HepG2 (cell line): ENCODE results near the gene NEURL1B. TPM values are rescaled to one million over a fixed set of nuclear protein-coding genes. Genes with fewer than 3 reads are reported as not detected.

ENCODE experiments used
- ATAC-seq: fragments of 200-7000 bp; cut with Tn5 transposase; 3 replicates; pipeline ENCODE4 v1.9.1; 2020; ENCODE audit warnings: mild to moderate bottlenecking, moderate library complexity
- BruUV-seq: library from RNA; stranded (reverse); fragments of 400-500 nt; replicated peaks from 2 replicates; lab custom pipeline; 2021; lab: Mats Ljungman, UMichigan
- CTCF ChIA-PET: fragments of 300-600 bp; formaldehyde crosslinking; extraction: SDS; loops from one replicate; lab custom pipeline; 2021; ENCODE audit warnings: low total read pairs, inconsistent platforms, low intra/inter-chr PET ratio; lab: Yijun Ruan, JAX
- POLR2A ChIA-PET: fragments of 350-600 bp; sonication (Branson Sonifier 250); formaldehyde crosslinking; loops from one replicate; lab custom pipeline; 2020; ENCODE audit warnings: antibody characterized with exemption, inconsistent platforms; lab: Yijun Ruan, JAX
- DNase-seq: peaks from one replicate; pipeline ENCODE4 v3.0.0-alpha.2; 2015; ENCODE audit warnings: low spot score
- FAIRE-seq: peaks from 3 replicates; lab custom pipeline; 2011; peaks lifted over from hg19 to GRCh38; lab: Jason Lieb, UNC
- H2AFZ ChIP-seq: one replicate; pipeline ENCODE4 v1.6.1; 2011; ENCODE audit warnings: low read length, inconsistent platforms
- H3K27ac ChIP-seq: fragments of 300-600 bp; 3 replicates; pipeline ENCODE4 v1.8.0; 2011; ENCODE audit warnings: mixed run types, mild to moderate bottlenecking, mixed read lengths, low read length, inconsistent platforms; ENCODE audit not compliant: insufficient read depth; ENCODE audit errors: extremely low read length
- H3K27me3 ChIP-seq, 2 experiments: fragments of 200-600 bp in 1 of 2; 2 replicates in 1 of 2; 3 replicates in 1 of 2; pipeline versions ENCODE4 v1.6.0 to v1.8.0; 2011; ENCODE audit warnings: low read length in 2 of 2, mild to moderate bottlenecking in 2 of 2, moderate library complexity in 2 of 2, inconsistent platforms in 1 of 2; ENCODE audit not compliant: insufficient read depth in 2 of 2, control insufficient read depth in 1 of 2
- H3K36me3 ChIP-seq, 2 experiments: fragments of 200-600 bp in 1 of 2; replicated peaks in 1 of 2; 2 replicates in 1 of 2; 3 replicates in 1 of 2; pipeline versions ENCODE4 v1.5.1 to v1.8.0; 2011; ENCODE audit warnings: low read length in 2 of 2, inconsistent platforms in 1 of 2; ENCODE audit not compliant: insufficient read depth in 2 of 2, control insufficient read depth in 1 of 2
- H3K4me1 ChIP-seq: 2 replicates; pipeline ENCODE4 v1.5.1; 2012; ENCODE audit warnings: low read length, inconsistent platforms; ENCODE audit not compliant: insufficient read depth
- H3K4me2 ChIP-seq: 2 replicates; pipeline ENCODE4 v1.6.0; 2011; ENCODE audit warnings: low read depth, low read length, inconsistent platforms
- H3K4me3 ChIP-seq, 3 experiments: fragments of 200-600 bp in 1 of 3; sonication (generic), shearing (Covaris generic) in 1 of 3; replicated peaks in 1 of 3; 2 replicates each; pipeline ENCODE4 v1.5.1; 2011 to 2016; ENCODE audit warnings: low read length in 3 of 3, inconsistent platforms in 2 of 3, low read depth in 2 of 3, mild to moderate bottlenecking in 2 of 3, control low read depth in 1 of 3, mixed read lengths in 1 of 3; ENCODE audit not compliant: insufficient read depth in 1 of 3
- H3K79me2 ChIP-seq: one replicate; pipeline ENCODE4 v1.6.1; 2011; ENCODE audit warnings: low read length, inconsistent platforms; ENCODE audit not compliant: insufficient read depth
- H3K9ac ChIP-seq: 2 replicates; pipeline ENCODE4 v1.6.0; 2011; ENCODE audit warnings: mild to moderate bottlenecking, low read depth, low read length, inconsistent platforms; ENCODE audit not compliant: insufficient read depth
- H3K9me3 ChIP-seq: 2 replicates; pipeline ENCODE4 v1.5.1; 2012; ENCODE audit warnings: mild to moderate bottlenecking, low read length
- H4K20me1 ChIP-seq: 2 replicates; pipeline ENCODE4 v1.6.0; 2011; ENCODE audit warnings: inconsistent platforms, mild to moderate bottlenecking, low read length, moderate library complexity; ENCODE audit not compliant: insufficient read depth
- ISX ChIP-seq: sonication (generic); formaldehyde crosslinking; conservative IDR thresholded peaks from 2 replicates; pipeline ENCODE4 v1.5.0; 2020; ENCODE audit warnings: missing genetic modification reagents
- KDM5B ChIP-seq: sonication (generic); formaldehyde crosslinking; IDR thresholded peaks from 2 replicates; pipeline ENCODE4 v1.4.0; 2020; ENCODE audit warnings: missing genetic modification reagents, mild to moderate bottlenecking, borderline replicate concordance
- NAIF1 ChIP-seq: sonication (generic); formaldehyde crosslinking; IDR thresholded peaks from 2 replicates; pipeline ENCODE4 v1.5.0; 2020; ENCODE audit warnings: mild to moderate bottlenecking, missing genetic modification reagents, borderline replicate concordance
- NCOR1 ChIP-seq: fragments of 200-600 bp; sonication (generic); IDR thresholded peaks from 2 replicates; pipeline ENCODE4 v1.7.0; 2017; ENCODE audit warnings: antibody characterized with exemption, low read length, borderline replicate concordance
- NFE2L1 ChIP-seq: sonication (generic); formaldehyde crosslinking; IDR thresholded peaks from 2 replicates; pipeline ENCODE4 v1.4.0; 2020; ENCODE audit warnings: missing genetic modification reagents, mild to moderate bottlenecking, borderline replicate concordance
- RBM39 ChIP-seq: fragments of 200-400 bp; formaldehyde crosslinking; IDR thresholded peaks from one replicate; pipeline ENCODE4 v1.6.1; 2018; ENCODE audit warnings: antibody characterized with exemption, mild to moderate bottlenecking, low read depth, low read length; ENCODE audit not compliant: poor library complexity, severe bottlenecking
- SALL1 ChIP-seq: sonication (generic); formaldehyde crosslinking; IDR thresholded peaks from 2 replicates; pipeline ENCODE4 v1.8.0; 2022; ENCODE audit warnings: mild to moderate bottlenecking, missing genetic modification reagents
- TBX3 ChIP-seq: fragments of 450-650 bp; IDR thresholded peaks from 2 replicates; pipeline ENCODE4 v1.6.1; 2017; ENCODE audit warnings: antibody characterized with exemption, mild to moderate bottlenecking, inconsistent platforms, borderline replicate concordance
- ZMYM3 ChIP-seq: sonication (generic); formaldehyde crosslinking; IDR thresholded peaks from 2 replicates; pipeline ENCODE4 v1.5.1; 2020; ENCODE audit warnings: mild to moderate bottlenecking, missing genetic modification reagents
- ZNF230 ChIP-seq: sonication (generic); formaldehyde crosslinking; IDR thresholded peaks from 2 replicates; pipeline ENCODE4 v1.4.0; 2020; ENCODE audit warnings: mild to moderate bottlenecking, missing genetic modification reagents
- ZNF260 ChIP-seq: sonication (generic); formaldehyde crosslinking; IDR thresholded peaks from 2 replicates; pipeline ENCODE4 v1.4.0; 2020; ENCODE audit warnings: missing genetic modification reagents, low read depth, mild to moderate bottlenecking, borderline replicate concordance
- ZNF619 ChIP-seq: sonication (generic); formaldehyde crosslinking; IDR thresholded peaks from 2 replicates; pipeline ENCODE4 v1.4.0; 2020; ENCODE audit warnings: mild to moderate bottlenecking, missing genetic modification reagents
- ZNF761 ChIP-seq: sonication (generic); formaldehyde crosslinking; conservative IDR thresholded peaks from 2 replicates; pipeline ENCODE4 v1.4.0; 2020; ENCODE audit warnings: mild to moderate bottlenecking, missing genetic modification reagents
- ZNF83 ChIP-seq: sonication (generic); formaldehyde crosslinking; IDR thresholded peaks from 2 replicates; pipeline ENCODE4 v1.4.0; 2020; ENCODE audit warnings: missing genetic modification reagents, mild to moderate bottlenecking, borderline replicate concordance
- ZSCAN29 ChIP-seq: sonication (generic); formaldehyde crosslinking; conservative IDR thresholded peaks from 2 replicates; pipeline ENCODE4 v1.4.0; 2020; ENCODE audit warnings: mild to moderate bottlenecking, missing genetic modification reagents
- ZZZ3 ChIP-seq: sonication (generic); formaldehyde crosslinking; IDR thresholded peaks from 2 replicates; pipeline ENCODE4 v1.4.0; 2020; ENCODE audit warnings: missing genetic modification reagents, mild to moderate bottlenecking, borderline replicate concordance
- WGBS: methylation state at CpG from one replicate; pipeline ENCODE4 v1.1.6; 2017; ENCODE audit warnings: low lambda C conversion rate; 5-methylcytosine and 5-hydroxymethylcytosine counted together
- in situ Hi-C: cut with HindIII; loops from 2 replicates; pipeline ENCODE4 v1.10.0; 2017; ENCODE audit warnings: low pct_unique_long_range_greater_than_20kb; ENCODE audit not compliant: extremely low pct_ligation_motif_present
- intact Hi-C: fragments of 100-400 bp; cut with micrococcal nuclease; formaldehyde crosslinking; loops from one replicate; pipeline ENCODE4 v1.10.0; 2022; ENCODE audit not compliant: unreplicated experiment
- polyA plus RNA-seq, 8 experiments: library from polyadenylated mRNA; depleted of rRNA in 3 of 8; stranded (reverse) in 7 of 8; unstranded in 1 of 8; fragments of >200 nt; fragmentation: Illumina TruSeq in 4 of 8; extraction: Trizol in 4 of 8; gene quantifications; 2 replicates each; pipeline versions ENCODE4 v1.2.1 to v1.2.3, GENCODE V29; 2011 to 2016; ENCODE audit warnings: low read depth in 4 of 8, missing spikeins in 1 of 8, mixed read lengths in 1 of 8; ENCODE audit not compliant: insufficient read depth in 1 of 8
- total RNA-seq, 5 experiments: library from RNA; depleted of rRNA; stranded (reverse); fragments of >200 nt; fragmentation: Illumina TruSeq; extraction: Trizol; gene quantifications; 2 replicates each; pipeline ENCODE4 v1.2.3, GENCODE V29; 2016; ENCODE audit warnings: low read depth in 1 of 5
- TF ChIP-seq, protein P1 (sequence below): sonication (generic); formaldehyde crosslinking; IDR thresholded peaks from 2 replicates; pipeline ENCODE4 v1.5.0; 2020; ENCODE audit warnings: missing genetic modification reagents

NEURL1B gene
- total and polyA plus RNA-seq, 2 of the 13 experiments (the other 11 are each of a cell fraction or from before 2014, with no cell fraction given) = 0.09 to 0.13 TPM

DNA sequence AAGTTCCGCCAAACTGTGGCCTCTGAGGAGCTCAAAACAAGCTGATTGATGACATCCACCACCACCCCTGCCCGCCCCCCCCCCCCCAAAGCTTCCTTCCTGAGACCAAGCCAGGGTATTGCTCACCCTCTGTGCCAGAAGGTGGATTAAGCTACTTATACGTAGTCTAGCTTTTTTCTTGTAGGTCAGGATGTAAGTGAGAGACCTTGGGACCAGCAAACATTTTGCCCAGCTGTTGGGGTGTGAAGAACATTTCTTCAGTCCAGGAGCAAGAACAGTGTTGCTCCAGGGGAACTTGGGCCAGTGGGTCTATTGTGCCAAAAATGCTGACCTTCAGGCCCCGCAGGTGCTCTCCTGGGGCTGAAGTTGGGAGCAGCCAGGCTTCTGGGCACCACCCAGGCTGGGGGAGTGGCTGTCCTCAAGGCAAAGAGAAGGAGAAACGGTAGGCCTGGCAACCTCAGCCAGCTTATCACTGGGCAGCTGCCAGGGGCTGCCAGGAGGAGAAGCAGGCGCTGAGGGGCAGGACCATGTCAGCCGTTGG is 18.0 kb downstream of the NEURL1B start:
- Histone ChIP-seq H3K9ac (peak overlapping the region; percentile 67; the same call in 1 of the 2 replicates), H3K79me2 (no peaks in the 10 kb centered on the region), H3K27me3 (no peaks in the 10 kb centered on the region), H4K20me1 (no peaks in the 10 kb centered on the region), H3K36me3 (no peaks in the 10 kb centered on the region), H3K4me2 (peak overlapping the region; percentile 84), H2AFZ (no peak overlapping the region), H3K4me3 (no peak overlapping the region), H3K27ac (peak overlapping the region; percentile 93), H3K9me3 (no peaks in the 10 kb centered on the region), H3K4me1 (peaks cover 47% of the 10 kb centered on the region)
- BruUV-seq = no TSS peak
- DNase-seq (no peak), FAIRE-seq (no peak), ATAC-seq (no peak)
- WGBS = 69% methylated on average over 6 of the region's 7 CpGs
- TF ChIP-seq ZNF83 (CRISPR knock-in tag) = no peak
- 0 out of 2 replicates have a peak, but pooled peaks have one; percentile 3 for TF ChIP-seq ZNF230 (CRISPR knock-in tag)
- peak; percentile 4 for TF ChIP-seq RBM39
- TF ChIP-seq NCOR1 = no peak
- no peak for TF ChIP-seq TBX3
- TF ChIP-seq NAIF1 = no peak
- no peak for TF ChIP-seq ZMYM3 (CRISPR knock-in tag)
- TF ChIP-seq ISX = no peak
- in situ Hi-C loops = no loop called here
- POLR2A ChIA-PET = interaction anchor here (1.1 to 1.7 kb wide), 5 partner anchors 9 to 671 kb away, joined by 3 to 5 read pairs (median 4); no protein-coding TSS in a partner anchor
- intact Hi-C loops = no loop called here
- CTCF ChIA-PET = no interaction called here

DNA sequence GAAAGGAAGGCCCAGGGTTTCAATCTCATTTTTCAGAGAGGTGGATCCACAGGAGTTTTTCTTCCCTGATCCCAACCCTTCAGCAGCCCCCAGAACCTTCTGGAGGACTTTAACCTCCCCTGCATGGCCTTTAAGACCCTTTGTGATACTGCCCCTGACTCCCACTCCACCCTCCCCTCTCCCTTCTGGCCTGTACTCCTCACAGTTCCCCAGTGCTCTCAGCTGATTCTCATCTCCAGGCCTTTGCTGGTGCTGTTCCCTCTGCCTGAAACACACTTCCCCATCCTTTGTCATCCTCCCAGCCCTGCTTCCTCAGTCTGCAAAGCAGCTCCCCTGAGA is 18.5 kb downstream of the NEURL1B start:
- in situ Hi-C loops (no loop called here), intact Hi-C loops (no loop called here)
- FAIRE-seq = no peak
- peaks cover 47% of the 10 kb centered on the region for H3K4me1 ChIP-seq
- H3K27me3 ChIP-seq = no peaks in the 10 kb centered on the region
- peak overlapping the region; percentile 93 for H3K27ac ChIP-seq
- H3K9ac ChIP-seq = peak overlapping the region; percentile 67; the same call in 1 of the 2 replicates
- no TSS peak for BruUV-seq
- no peak for ATAC-seq
- no peaks in the 10 kb centered on the region for H3K9me3 ChIP-seq
- no peaks in the 10 kb centered on the region for H3K36me3 ChIP-seq
- H3K4me3 ChIP-seq = peak overlapping the region in 2 of 3 experiments; percentile 20 to 67; a peak in 4 of 6 replicates
- no peak overlapping the region for H2AFZ ChIP-seq
- CTCF ChIA-PET = no interaction called here
- POLR2A ChIA-PET = interaction anchor here (1.1 to 1.7 kb wide), 8 partner anchors 10 to 670 kb away, joined by 3 to 5 read pairs (median 4); partner anchors contain the start of gene DUSP1
- DNase-seq = no peak
- peak overlapping the region; percentile 84 for H3K4me2 ChIP-seq
- H4K20me1 ChIP-seq = no peaks in the 10 kb centered on the region
- no peaks in the 10 kb centered on the region for H3K79me2 ChIP-seq
- TF ChIP-seq ZNF83 (CRISPR knock-in tag) = 0 out of 2 replicates have a peak, but pooled peaks have one; percentile 43
- no peak for TF ChIP-seq ZZZ3 (CRISPR knock-in tag)
- peak; percentile 90; the same call in 1 of the 2 replicates for TF ChIP-seq ZNF260 (CRISPR knock-in tag)
- peak; percentile 80 for TF ChIP-seq ZMYM3 (CRISPR knock-in tag)
- 0 out of 2 replicates have a peak, but pooled peaks have one; percentile 5 for TF ChIP-seq SALL1 (CRISPR knock-in tag)
- 0 out of 2 replicates have a peak, but pooled peaks have one; percentile 42 for TF ChIP-seq NFE2L1
- 0 out of 2 replicates have a peak, but pooled peaks have one; percentile 33 for TF ChIP-seq ZNF619
- no peak for TF ChIP-seq KDM5B (CRISPR knock-in tag)
- TF ChIP-seq, protein P1, sequence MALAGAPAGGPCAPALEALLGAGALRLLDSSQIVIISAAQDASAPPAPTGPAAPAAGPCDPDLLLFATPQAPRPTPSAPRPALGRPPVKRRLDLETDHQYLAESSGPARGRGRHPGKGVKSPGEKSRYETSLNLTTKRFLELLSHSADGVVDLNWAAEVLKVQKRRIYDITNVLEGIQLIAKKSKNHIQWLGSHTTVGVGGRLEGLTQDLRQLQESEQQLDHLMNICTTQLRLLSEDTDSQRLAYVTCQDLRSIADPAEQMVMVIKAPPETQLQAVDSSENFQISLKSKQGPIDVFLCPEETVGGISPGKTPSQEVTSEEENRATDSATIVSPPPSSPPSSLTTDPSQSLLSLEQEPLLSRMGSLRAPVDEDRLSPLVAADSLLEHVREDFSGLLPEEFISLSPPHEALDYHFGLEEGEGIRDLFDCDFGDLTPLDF (CRISPR knock-in tag) = no peak
- TF ChIP-seq ZSCAN29 (CRISPR knock-in tag) = 0 out of 2 replicates have a peak, but pooled peaks have one; percentile 46
- 0 out of 2 replicates have a peak, but pooled peaks have one; percentile 21 for TF ChIP-seq ZNF761 (CRISPR knock-in tag)
